Effector memory CD8-positive, alpha-beta T cell (primary cell): Measurements from ENCODE around the gene LILRA5.
"Not testable (repeated sequence)": the region's sequence is repeated elsewhere in the genome, so short reads cannot be mapped to it uniquely, and the experiment has no call there.

ENCODE experiments used
- ATAC-seq: fragments of 150-1000 bp; cut with Tn5 transposase; replicated peaks from 2 replicates; pipeline ENCODE4 v1.10.0; 2021; ENCODE audit warnings: mild to moderate bottlenecking, moderate library complexity
- DNase-seq, 3 experiments: peaks; one replicate each; pipeline ENCODE4 v3.0.0; 2021
- H3K27ac Mint-ChIP-seq, 2 donors: one replicate each; pipeline ENCODE4 v1.8.0; 2022; ENCODE audit warnings: mild to moderate bottlenecking in 2 of 2, mixed read lengths in 2 of 2, moderate library complexity in 2 of 2
- H3K27me3 Mint-ChIP-seq, 2 donors: one replicate each; pipeline ENCODE4 v1.8.0; 2022; ENCODE audit warnings: mixed read lengths in 2 of 2
- H3K36me3 Mint-ChIP-seq: one replicate; pipeline ENCODE4 v1.8.0; 2022; ENCODE audit warnings: mild to moderate bottlenecking, moderate library complexity, mixed read lengths; ENCODE audit not compliant: insufficient read depth
- H3K4me1 Mint-ChIP-seq, 2 donors: one replicate each; pipeline ENCODE4 v1.8.0; 2022; ENCODE audit warnings: low read depth in 2 of 2, mixed read lengths in 2 of 2
- H3K4me3 Mint-ChIP-seq, 2 donors: one replicate each; pipeline ENCODE4 v1.8.0; 2022; ENCODE audit warnings: mild to moderate bottlenecking in 2 of 2, mixed read lengths in 2 of 2, moderate library complexity in 2 of 2
- H3K9me3 Mint-ChIP-seq, 2 donors: one replicate each; pipeline ENCODE4 v1.8.0; 2022; ENCODE audit warnings: mixed read lengths in 2 of 2
- total RNA-seq, 9 experiments: gene quantifications; one replicate each; lab custom pipeline; 2026; lab: John Stamatoyannopoulos, UW

Gene LILRA5
- total RNA-seq = 0 to 0.07 (median 0) reads per million in 9 experiments

DNA sequence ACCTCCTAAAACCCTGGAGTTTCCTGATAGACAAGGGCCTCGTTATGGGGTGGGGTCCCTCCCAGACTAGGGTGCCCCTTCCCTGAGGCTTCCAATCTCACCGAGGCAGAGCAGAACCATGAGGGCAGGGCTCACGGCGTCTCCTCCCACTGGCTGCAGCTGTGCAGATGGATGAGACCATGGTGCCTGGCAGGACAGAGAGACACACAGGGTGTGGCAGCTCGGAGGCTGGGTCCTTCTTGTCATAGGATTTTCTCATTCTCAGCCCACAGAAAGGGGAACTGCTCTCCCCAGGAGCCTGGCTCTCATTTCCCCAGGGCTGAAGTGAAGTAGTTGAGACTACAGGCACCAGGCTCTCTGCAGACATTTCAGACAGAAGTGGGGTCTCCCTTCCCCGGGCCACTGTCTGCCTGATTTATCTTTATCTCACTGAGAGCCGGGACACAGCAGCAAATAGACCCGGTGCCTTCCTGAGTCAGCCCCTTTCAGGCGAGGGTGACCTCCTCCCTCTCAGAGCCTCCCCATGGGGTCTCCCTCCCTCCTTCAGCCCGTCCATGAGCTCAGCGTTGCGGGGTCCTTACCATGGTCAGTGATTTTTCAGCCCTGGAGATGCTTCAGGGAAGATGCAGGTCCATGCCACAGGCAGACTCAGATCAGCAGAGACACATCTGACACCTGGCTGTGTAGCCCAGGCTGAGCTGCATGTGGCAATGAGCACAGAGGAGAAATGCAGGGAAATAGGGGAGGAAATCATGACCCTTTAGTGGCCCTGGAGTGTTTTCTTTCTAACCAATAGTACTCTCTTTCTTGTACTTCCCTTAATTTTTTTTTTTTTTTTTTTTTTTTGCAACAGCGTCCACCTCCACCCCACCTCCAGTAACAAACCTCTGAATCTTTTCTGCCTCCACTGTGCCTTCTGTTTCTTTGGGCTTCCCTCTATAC is at the start of gene LILRA5:
TSS of gene LILRA5 (minus strand) at position 731 of the 942 bp plus-strand sequence. CDS start at position 584, 147 bp downstream.
- Mint-ChIP-seq H3K4me1 (peaks cover 0 to 2% of the 10 kb centered on the region in 2 donors), H3K36me3 (peaks cover 2% of the 10 kb centered on the region), H3K27me3 (peaks cover 55 to 78% of the 10 kb centered on the region in 2 donors), H3K27ac (no peak within 1 kb of the TSS), H3K4me3 (no peak within 1 kb of the TSS), H3K9me3 (no peaks in the 10 kb centered on the region)
- ATAC-seq = no peak
- DNase-seq = no peak

- peak; percentile 60 for ATAC-seq
- not testable (repeated sequence) for DNase-seq, H3K27me3 Mint-ChIP-seq, H3K9me3 Mint-ChIP-seq
- H3K4me1 Mint-ChIP-seq = peaks cover 43 to 53% of the 10 kb centered on the region in 2 donors
- peak overlapping the region; percentile 82 to 98 for H3K4me3 Mint-ChIP-seq
- H3K36me3 Mint-ChIP-seq = peaks cover 28% of the 10 kb centered on the region
- peak overlapping the region; percentile 93 to 96 for H3K27ac Mint-ChIP-seq
Measured at GRCh38 chr19:54361680-54362422, 48.9 kb upstream of the LILRA5 start.

- Mint-ChIP-seq H3K4me1 (peaks cover 23 to 38% of the 10 kb centered on the region in 2 donors), H3K36me3 (peaks cover 38% of the 10 kb centered on the region)
- not testable (repeated sequence) for H3K27ac Mint-ChIP-seq, H3K4me3 Mint-ChIP-seq, H3K9me3 Mint-ChIP-seq, H3K27me3 Mint-ChIP-seq
- DNase-seq (peak; percentile 66 to 76 (median 73)), ATAC-seq (peak; percentile 78)
Measured at GRCh38 chr19:54359149-54359820, 46.3 kb upstream of the LILRA5 start.

GRCh38 chr19:54357381-54357780 is 44.4 kb upstream of the LILRA5 start:
- no peak for ATAC-seq
- H3K27ac Mint-ChIP-seq = peak overlapping the region in 1 of 2 donors; percentile 63

GRCh38 chr19:54356444-54357056 is 43.6 kb upstream of the LILRA5 start:
- H3K4me1 Mint-ChIP-seq = peaks cover 8 to 25% of the 10 kb centered on the region in 2 donors
- no peak for ATAC-seq

More at GRCh38 chr19:54357381-54357780, 44.4 kb upstream of the LILRA5 start:
- H3K27me3 Mint-ChIP-seq = no peaks in the 10 kb centered on the region
- H3K4me3 Mint-ChIP-seq = no peak overlapping the region
- peaks cover 34% of the 10 kb centered on the region for H3K36me3 Mint-ChIP-seq
- DNase-seq = no peak
- peaks cover 16 to 32% of the 10 kb centered on the region in 2 donors for H3K4me1 Mint-ChIP-seq
- H3K9me3 Mint-ChIP-seq = no peaks in the 10 kb centered on the region

GRCh38 chr19:54355675-54356074 is 42.7 kb upstream of the LILRA5 start:
- ATAC-seq (no peak), DNase-seq (no peak)
- no peaks in the 10 kb centered on the region for H3K27me3 Mint-ChIP-seq
- H3K36me3 Mint-ChIP-seq = peaks cover 30% of the 10 kb centered on the region
- no peak overlapping the region for H3K4me3 Mint-ChIP-seq
- H3K4me1 Mint-ChIP-seq = peaks cover 0 to 17% of the 10 kb centered on the region in 2 donors
- no peaks in the 10 kb centered on the region for H3K9me3 Mint-ChIP-seq
- no peak overlapping the region for H3K27ac Mint-ChIP-seq

More at GRCh38 chr19:54356444-54357056, 43.6 kb upstream of the LILRA5 start:
- H3K9me3 Mint-ChIP-seq = no peaks in the 10 kb centered on the region
- peaks cover 30% of the 10 kb centered on the region for H3K36me3 Mint-ChIP-seq
- no peaks in the 10 kb centered on the region for H3K27me3 Mint-ChIP-seq
- peak overlapping the region in 1 of 2 donors; percentile 63 for H3K27ac Mint-ChIP-seq
- no peak for DNase-seq
- H3K4me3 Mint-ChIP-seq = no peak overlapping the region

GRCh38 chr19:54354761-54355160 is 41.8 kb upstream of the LILRA5 start:
- no peak for ATAC-seq
- no peaks in the 10 kb centered on the region for H3K27me3 Mint-ChIP-seq
- H3K27ac Mint-ChIP-seq = peak overlapping the region in 1 of 2 donors; percentile 22
- peaks cover 0 to 12% of the 10 kb centered on the region in 2 donors for H3K4me1 Mint-ChIP-seq
- no peak for DNase-seq
- H3K4me3 Mint-ChIP-seq = no peak overlapping the region
- peaks cover 27% of the 10 kb centered on the region for H3K36me3 Mint-ChIP-seq
- H3K9me3 Mint-ChIP-seq = no peaks in the 10 kb centered on the region

- ATAC-seq (no peak), DNase-seq (no peak)
- Mint-ChIP-seq H3K4me1 (peaks cover 0 to 13% of the 10 kb centered on the region in 2 donors), H3K27ac (peak overlapping the region in 1 of 2 donors; percentile 23), H3K4me3 (no peak overlapping the region), H3K27me3 (peaks cover 15 to 17% of the 10 kb centered on the region in 2 donors), H3K9me3 (no peaks in the 10 kb centered on the region), H3K36me3 (peaks cover 22% of the 10 kb centered on the region)
Measured at GRCh38 chr19:54352546-54352945, 39.6 kb upstream of the LILRA5 start.

GRCh38 chr19:54352041-54352440 is 39.1 kb upstream of the LILRA5 start:
- ATAC-seq = no peak
- Mint-ChIP-seq H3K27me3 (peaks cover 20 to 22% of the 10 kb centered on the region in 2 donors), H3K9me3 (no peaks in the 10 kb centered on the region), H3K4me3 (no peak overlapping the region), H3K27ac (no peak overlapping the region), H3K36me3 (peaks cover 18% of the 10 kb centered on the region), H3K4me1 (peaks cover 0 to 13% of the 10 kb centered on the region in 2 donors)
- DNase-seq = no peak

- Mint-ChIP-seq H3K27ac (no peak overlapping the region), H3K4me3 (no peak overlapping the region), H3K27me3 (peaks cover 25 to 28% of the 10 kb centered on the region in 2 donors), H3K4me1 (peaks cover 0 to 13% of the 10 kb centered on the region in 2 donors), H3K9me3 (no peaks in the 10 kb centered on the region), H3K36me3 (peaks cover 14% of the 10 kb centered on the region)
- no peak for ATAC-seq
- no peak for DNase-seq
Measured at GRCh38 chr19:54351474-54351873, 38.5 kb upstream of the LILRA5 start.

DNA sequence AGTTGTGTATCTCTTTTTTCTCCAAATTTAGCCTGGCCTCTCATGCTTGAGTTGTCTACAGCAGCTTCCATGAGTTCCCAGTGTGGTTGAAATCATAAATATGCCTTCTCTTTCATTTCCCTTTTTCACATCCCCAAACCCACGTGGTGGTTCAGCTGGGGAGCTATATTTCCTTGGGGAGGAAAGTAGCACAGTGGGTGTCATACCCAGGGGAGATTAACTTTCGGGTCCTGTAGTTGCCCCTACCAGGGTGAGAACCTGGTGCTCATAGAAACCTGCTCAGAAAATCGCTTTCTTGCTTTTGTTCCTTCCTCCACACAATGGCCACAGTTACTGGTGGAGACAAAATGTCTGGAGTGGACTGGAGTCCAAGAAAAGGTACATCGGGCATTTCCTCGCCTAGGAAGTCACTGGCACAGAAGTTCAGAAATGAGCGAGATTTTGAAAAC is 33.0 kb upstream of the LILRA5 start:
- H3K27ac Mint-ChIP-seq = no peak overlapping the region
- no peak overlapping the region for H3K4me3 Mint-ChIP-seq
- ATAC-seq = no peak

DNA sequence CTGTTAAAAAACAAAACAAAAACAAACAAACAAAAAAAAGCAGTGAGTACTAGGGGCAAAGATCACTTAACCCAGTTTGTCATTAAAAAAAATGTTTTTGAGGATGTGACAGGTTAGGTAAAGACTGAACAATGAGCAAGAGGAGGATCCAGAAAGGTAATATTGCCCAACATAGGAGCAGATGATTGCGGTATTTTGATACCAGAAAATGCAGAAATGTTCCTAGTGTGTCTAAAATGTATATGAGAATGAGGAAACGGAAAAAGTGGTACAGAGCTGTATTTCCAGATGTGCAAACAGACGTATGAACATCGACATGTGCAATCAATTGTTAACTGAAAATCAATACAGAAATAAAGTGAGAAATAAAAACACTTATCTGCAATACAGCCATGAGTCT is 30.9 kb upstream of the LILRA5 start:
- peaks cover 40 to 66% of the 10 kb centered on the region in 2 donors for H3K27me3 Mint-ChIP-seq
- H3K27ac Mint-ChIP-seq = no peak overlapping the region
- H3K36me3 Mint-ChIP-seq = no peaks in the 10 kb centered on the region
- no peak for DNase-seq
- no peak for ATAC-seq
- no peak overlapping the region for H3K4me3 Mint-ChIP-seq
- H3K9me3 Mint-ChIP-seq = no peaks in the 10 kb centered on the region
- H3K4me1 Mint-ChIP-seq = peaks cover 0 to 10% of the 10 kb centered on the region in 2 donors

More for the DNA sequence above, 33.0 kb upstream of the LILRA5 start:
- peaks cover 40 to 56% of the 10 kb centered on the region in 2 donors for H3K27me3 Mint-ChIP-seq
- H3K9me3 Mint-ChIP-seq = no peaks in the 10 kb centered on the region
- DNase-seq = no peak
- H3K36me3 Mint-ChIP-seq = no peaks in the 10 kb centered on the region
- peaks cover 0 to 3% of the 10 kb centered on the region in 2 donors for H3K4me1 Mint-ChIP-seq
